Stimulated activated CD8-positive, alpha-beta memory T cell treated with anti-CD3 and anti-CD28 coated beads, Interleukin-15, amount 100 ng/mL, for 4 hours (primary cell): Measurements from ENCODE around the gene MINDY1.
A peak's percentile ranks its signal among the peaks of the same experiment; 100 is the strongest.

ENCODE experiments used
- DNase-seq, 2 donors: peaks; one replicate each; pipeline ENCODE4 v3.0.0-alpha.2; 2020; ENCODE audit warnings: low read depth in 2 of 2

MINDY1 gene

GRCh38 chr1:151006327-151007052, at the start of gene MINDY1:
MINDY1 (minus strand) TSS chr1:151006902; CDS start chr1:151002617, 4,285 bp downstream.
- DNase-seq: no peak

DNA sequence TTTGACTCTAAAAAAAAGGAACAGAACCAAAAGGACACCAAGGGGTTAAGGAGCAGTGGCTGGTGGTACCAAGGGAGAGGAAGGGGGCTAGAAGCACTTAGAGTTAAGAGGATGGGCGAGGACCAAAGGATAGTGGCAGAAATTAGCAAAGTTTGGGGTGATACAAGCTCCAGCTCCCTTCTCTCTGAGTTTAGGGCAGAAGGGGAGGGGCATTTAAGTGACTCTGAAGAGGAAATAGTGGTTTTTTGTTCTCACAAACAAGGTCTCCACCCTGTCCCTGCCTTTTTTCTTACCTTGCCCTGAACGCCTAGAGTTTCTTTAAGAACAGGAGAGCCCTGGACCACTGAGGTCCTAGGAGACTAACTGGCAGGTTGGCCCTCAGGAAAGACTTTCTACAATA, 49.4 kb upstream of the MINDY1 start:
- no peak for DNase-seq

DNA sequence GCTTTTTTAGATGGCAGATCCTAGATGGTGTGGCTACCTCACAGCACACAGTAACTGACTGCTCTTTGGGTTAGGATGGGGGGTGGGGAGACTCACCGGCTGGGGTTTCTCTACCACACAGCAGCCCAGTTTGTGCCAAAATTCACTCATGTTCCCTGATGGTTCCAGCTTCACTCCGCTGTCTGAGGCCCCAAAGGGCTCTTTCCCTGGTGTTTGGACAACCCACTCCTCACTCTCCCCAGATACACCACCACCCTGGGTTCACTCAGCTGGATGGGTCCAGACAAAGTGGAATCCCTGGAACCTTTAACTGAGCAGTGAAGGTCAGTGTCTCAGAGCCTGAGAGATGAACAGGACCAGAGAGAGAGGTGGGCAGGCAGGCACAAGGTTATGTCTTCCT, 48.9 kb upstream of the MINDY1 start:
- DNase-seq: no peak

GRCh38 chr1:151054971-151055547, 48.4 kb upstream of the MINDY1 start:
- no peak for DNase-seq

DNA sequence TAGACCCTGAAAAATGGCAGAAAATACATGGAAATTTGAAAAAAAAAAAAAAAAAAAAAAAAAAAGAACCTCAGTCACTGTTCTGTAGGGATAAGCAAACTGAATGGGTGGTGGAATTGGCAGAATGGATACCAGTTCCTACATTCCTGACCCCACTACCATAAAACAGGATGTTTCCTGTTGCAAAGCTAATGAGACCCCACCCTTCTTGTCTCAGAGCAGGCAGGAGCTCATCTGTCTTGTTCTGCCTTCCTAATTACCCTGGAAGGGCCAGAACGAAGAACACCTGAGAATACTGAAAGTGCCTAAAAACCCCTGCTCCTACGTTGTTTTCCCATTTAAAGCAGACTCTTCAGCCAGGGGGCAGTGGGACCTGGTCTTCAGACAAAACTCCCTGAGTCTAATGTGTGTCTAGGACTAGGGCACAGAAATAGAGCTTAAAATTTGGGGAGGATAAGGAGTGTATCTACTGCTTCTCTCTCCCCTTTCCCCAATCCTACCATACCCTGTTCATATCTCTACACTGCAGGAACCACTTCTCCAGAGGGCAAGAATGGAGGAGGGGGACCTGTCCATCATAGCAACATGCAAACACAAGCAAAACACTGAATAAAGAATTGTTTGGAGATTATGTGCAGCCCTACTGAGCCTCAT, 44.8 kb upstream of the MINDY1 start:
- no peak for DNase-seq

DNA sequence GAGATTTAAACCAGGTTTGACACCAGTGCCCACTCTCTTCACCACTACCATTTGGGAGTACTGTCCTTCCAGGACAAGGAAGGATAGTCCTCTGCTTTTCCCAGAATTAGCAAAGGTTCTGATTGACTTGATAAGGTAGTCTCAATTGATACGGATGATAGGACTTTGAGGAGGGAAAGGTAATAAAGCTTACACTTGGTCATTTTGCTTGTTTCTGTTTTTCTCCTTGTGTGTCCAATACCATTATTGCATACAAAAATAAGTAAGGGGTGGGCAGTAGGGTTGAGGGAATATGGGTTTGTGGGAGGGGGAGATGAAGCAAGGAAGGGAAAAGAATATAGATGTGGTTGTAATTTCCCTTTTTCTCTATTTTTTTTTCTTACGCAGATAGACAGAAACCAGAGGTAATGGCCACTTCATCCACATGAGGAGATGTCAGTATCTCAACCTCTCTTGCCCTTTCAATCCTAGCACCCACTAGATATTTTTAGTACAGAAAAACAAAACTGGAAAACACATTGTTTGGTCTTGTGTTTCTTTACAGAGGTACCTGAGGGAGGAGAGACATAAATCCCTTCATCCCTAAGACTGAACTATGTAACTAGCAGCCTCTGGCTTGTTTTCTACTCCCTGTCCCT, 43.5 kb upstream of the MINDY1 start:
- DNase-seq: no peak

- no peak for DNase-seq
These were observed 42.8 kb upstream of the MINDY1 start for GRCh38 chr1:151049458-151049857.

DNA sequence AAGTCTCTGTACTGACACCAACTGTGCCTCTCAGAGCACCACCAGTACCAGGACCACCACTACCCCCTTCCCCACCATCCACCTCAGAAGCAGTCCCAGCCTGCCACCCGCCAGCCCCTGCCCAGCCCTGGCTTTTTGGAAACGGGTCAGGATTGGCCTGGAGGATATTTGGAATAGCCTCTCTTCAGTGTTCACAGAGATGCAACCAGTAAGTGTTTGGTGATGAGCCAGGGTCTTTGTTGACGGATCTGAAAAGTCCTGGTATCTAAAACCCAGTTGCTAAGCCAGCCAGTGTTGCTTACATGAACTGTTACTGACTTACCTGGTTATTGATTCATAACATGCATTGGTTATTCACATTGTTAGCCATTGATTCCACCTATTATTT, 41.9 kb upstream of the MINDY1 start:
- no peak for DNase-seq

DNA sequence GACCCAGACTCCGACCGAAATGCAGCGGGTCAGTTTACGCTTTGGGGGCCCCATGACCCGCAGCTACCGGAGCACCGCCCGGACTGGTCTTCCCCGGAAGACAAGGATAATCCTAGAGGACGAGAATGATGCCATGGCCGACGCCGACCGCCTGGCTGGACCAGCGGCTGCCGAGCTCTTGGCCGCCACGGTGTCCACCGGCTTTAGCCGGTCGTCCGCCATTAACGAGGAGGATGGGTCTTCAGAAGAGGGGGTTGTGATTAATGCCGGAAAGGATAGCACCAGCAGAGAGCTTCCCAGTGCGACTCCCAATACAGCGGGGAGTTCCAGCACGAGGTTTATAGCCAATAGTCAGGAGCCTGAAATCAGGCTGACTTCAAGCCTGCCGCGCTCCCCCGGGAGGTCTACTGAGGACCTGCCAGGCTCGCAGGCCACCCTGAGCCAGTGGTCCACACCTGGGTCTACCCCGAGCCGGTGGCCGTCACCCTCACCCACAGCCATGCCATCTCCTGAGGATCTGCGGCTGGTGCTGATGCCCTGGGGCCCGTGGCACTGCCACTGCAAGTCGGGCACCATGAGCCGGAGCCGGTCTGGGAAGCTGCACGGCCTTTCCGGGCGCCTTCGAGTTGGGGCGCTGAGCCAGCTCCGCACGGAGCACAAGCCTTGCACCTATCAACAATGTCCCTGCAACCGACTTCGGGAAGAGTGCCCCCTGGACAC, 41.4 kb upstream of the MINDY1 start:
- DNase-seq: no peak

DNA sequence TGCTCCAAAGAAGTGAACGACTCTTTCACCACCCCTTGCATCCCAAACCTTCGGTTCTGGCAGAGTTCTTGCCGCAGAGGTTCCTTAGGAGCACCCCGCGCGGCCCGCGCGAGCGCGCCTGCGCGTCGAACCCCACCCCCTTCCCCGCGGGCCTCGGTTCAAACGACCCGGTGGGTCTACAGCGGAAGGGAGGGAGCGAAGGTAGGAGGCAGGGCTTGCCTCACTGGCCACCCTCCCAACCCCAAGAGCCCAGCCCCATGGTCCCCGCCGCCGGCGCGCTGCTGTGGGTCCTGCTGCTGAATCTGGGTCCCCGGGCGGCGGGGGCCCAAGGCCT, 40.9 kb upstream of the MINDY1 start, which contains the start of gene C1orf56:
Gene C1orf56, plus strand, starts transcription at position 161 of the 334 bp plus-strand sequence. Its CDS starts 97 bp downstream, at position 258.
- DNase-seq: no peak

DNA sequence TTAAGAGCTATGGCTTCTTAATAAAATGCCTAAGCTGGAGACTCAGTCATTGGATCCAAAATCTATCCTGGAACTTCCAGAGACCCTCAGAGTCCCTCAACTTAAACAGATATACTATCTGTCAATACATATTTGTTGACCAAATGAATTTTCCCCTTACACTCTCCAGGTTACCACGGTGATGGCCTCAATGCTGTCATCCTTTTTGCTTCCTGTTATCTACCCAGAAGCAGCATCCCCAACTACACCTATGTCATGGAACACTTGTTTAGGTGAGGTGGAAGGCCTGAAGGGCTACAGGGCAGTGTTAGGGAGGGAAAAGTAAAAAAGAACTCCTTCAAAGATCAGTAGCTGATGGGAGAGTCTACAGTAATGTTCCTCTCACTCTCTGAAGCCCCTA, 36.5 kb upstream of the MINDY1 start:
- no peak for DNase-seq

DNA sequence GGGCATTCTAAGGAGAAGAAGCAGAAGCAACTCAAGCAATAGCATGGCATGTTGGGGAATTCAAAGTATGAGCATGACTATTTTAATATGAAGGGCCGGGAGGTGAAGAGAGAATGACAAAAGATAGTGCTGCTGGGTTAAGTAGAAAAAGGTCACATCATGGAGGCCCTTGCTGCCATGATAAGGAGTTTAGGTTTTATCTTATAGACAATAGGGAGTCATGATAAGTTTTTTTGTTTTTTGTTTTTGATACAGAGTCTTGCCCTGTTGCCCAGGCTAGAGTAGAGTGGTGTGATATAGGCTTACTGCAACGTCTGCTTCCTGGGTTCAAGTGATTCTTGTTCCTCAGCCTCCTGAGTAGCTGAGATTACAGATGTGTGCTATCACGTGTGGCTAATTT, 32.8 kb upstream of the MINDY1 start:
- no peak for DNase-seq

DNA sequence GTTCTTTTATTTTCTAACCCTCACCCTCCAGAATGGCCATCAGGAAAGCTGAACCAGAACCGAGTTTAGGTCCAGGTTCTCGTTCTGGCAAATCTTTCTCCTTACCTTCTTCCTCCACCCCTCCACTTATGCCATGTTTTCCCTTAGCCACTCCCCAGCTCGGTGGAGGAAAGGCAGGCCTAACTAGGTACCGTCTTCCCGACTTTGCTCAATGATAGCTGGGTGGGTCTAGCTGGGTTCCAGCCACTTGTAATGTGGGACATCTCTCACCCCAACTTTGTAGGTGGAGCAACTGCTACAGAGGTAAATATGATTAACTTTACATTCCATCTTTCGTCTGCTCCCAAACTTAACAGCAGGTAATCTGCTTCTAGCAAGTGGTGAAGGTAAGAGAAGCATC, 30.3 kb upstream of the MINDY1 start:
- no peak for DNase-seq

GRCh38 chr1:151036356-151036755, 29.7 kb upstream of the MINDY1 start, which contains the start of gene BNIPL:
BNIPL (plus strand) TSS chr1:151036586; CDS start chr1:151036726, 140 bp downstream.
- no peak for DNase-seq

DNA sequence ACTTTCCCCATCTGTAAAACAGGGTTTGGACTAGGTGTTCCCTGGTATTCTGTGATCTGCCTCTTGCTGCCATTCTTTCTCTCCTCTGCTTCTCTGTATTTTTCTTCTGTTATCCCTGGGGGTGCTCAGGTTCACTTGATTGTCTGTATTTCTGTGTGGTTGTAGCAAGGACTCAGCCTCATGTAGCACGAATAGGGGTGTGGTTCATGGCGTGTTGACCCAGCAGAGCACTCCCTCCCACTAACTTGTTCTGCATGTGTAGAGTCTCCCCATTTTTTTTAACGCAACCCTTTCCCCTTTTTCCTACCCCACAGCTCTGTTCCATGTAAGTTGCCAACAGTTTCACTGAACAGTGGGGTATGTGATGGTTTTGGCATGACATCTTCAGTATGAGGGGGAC, 28.5 kb upstream of the MINDY1 start:
- no peak for DNase-seq

- DNase-seq: no peak
These were observed 25.5 kb upstream of the MINDY1 start for GRCh38 chr1:151032164-151032563.

DNA sequence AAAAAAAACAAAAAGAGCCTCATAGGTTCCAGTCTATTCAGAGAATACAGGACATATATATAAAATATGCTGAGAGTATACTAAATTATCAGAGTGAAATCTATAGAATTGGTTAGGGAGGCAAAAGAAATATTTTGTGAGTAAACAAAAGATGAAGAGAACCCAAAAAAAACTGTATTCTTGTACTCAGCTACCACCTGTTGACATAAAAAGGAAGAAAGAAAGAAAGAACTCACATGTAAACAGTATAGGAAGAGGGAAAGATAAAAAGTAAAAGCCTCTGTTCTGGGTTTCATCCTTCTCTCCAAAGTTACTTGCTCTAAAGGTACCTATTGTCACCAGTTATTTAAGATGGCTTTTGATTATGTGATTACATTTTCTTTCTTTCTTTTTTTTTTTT, 19.8 kb upstream of the MINDY1 start:
- DNase-seq: no peak

DNA sequence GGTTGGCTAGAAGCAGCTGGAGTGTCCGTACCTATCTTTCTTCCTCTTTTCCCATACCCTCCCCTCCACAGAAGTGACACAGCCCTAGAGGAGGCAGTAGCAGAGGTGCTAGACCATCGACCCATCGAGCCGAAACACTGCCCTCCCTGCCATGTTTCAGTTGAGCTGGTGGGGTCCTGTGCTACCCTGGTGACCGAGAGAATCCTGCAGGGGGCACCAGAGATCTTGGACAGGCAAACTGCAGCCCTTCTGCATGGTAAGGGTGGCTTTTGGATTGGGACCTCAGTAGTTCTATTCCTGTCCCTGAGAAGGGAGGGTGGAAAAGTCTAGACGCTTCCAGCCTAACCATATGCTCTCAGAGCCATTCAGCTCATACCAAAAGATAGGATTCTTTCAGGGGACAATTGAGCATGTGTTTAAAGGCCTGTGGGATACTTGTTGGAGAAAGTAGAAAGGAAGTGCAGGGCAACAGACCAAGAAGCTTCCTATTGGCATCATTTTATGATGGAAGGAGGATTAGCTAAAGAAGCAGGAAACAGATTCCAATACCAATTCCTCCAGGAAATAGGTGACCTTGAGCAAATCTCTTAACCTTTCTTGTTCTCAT, 17.9 kb upstream of the MINDY1 start:
- DNase-seq: peak; percentile 53 to 75

- no peak for DNase-seq
These were observed 6.8 kb upstream of the MINDY1 start for GRCh38 chr1:151013518-151013917.

GRCh38 chr1:151012684-151013471, 6.2 kb upstream of the MINDY1 start:
- DNase-seq: no peak
